Lower leg skin (tissue), 4 donors: ENCODE measurements around the gene NOL7. TPM values are rescaled to one million over a fixed set of nuclear protein-coding genes. Genes with fewer than 3 reads are reported as not detected.

Experiments
- DNase-seq, 2 donors: peaks; one replicate each; pipeline ENCODE4 v3.0.0-alpha.2; 2019; ENCODE audit warnings: low spot score in 2 of 2
- H3K4me3 ChIP-seq: fragments of 200-600 bp; sonication (generic); 2 replicates; pipeline ENCODE4 v1.5.1; 2017; ENCODE audit warnings: mild to moderate bottlenecking, low read depth; ENCODE audit not compliant: poor library complexity, severe bottlenecking
- CTCF ChIP-seq, 3 donors: fragments of 450-650 bp; IDR thresholded peaks; one replicate each; pipeline ENCODE4 v1.5.1; 2016; ENCODE audit warnings: antibody characterized with exemption in 3 of 3, mild to moderate bottlenecking in 3 of 3, moderate library complexity in 2 of 3
- POLR2A ChIP-seq, 2 donors: fragments of 450-650 bp; IDR thresholded peaks; one replicate each; pipeline ENCODE4 v1.6.1; 2016 to 2017; ENCODE audit warnings: antibody characterized with exemption in 2 of 2, mild to moderate bottlenecking in 1 of 2, moderate library complexity in 1 of 2
- WGBS, 2 donors: methylation state at CpG; one replicate each; pipeline ENCODE4 v1.1.5; 2018; 5-methylcytosine and 5-hydroxymethylcytosine counted together
- intact Hi-C: fragments of 100-400 bp; cut with DNase I; formaldehyde crosslinking; loops from one replicate; pipeline ENCODE4 v1.15.0; 2023; ENCODE audit warnings: low total_unique reads
- total RNA-seq, 4 donors: library from RNA; depleted of rRNA; stranded (reverse); fragments of >200 nt; gene quantifications; one replicate each; pipeline ENCODE4 v1.1.0, GENCODE V29; 2016

NOL7 gene
- total RNA-seq, 4 donors from 2014 or later = 54.7 to 77.2 (median 66.7) TPM

GRCh38 chr6:13638014-13638413 is 22.9 kb downstream of the NOL7 start:
- 94 to 95% methylated on average over 1 of the region's 1 CpG for WGBS, 2 donors
- no peak overlapping the region for H3K4me3 ChIP-seq
- intact Hi-C loops = no loop called here
- no peak for DNase-seq
- TF ChIP-seq CTCF (IDR thresholded peaks at IDR 0.05) (no peak), POLR2A (IDR thresholded peaks at IDR 0.05) (no peak)

GRCh38 chr6:13638626-13639025 is 23.5 kb downstream of the NOL7 start:
- intact Hi-C loops = no loop called here
- DNase-seq = no peak
- 90 to 96% methylated on average over 4 of the region's 4 CpGs for WGBS, 2 donors
- TF ChIP-seq POLR2A (IDR thresholded peaks at IDR 0.05) = no peak
- TF ChIP-seq CTCF (IDR thresholded peaks at IDR 0.05) = no peak
- H3K4me3 ChIP-seq = no peak overlapping the region

- intact Hi-C loops = loop anchor here (10.0 kb wide), 1 partner anchor 143 kb away; no protein-coding TSS in a partner anchor
- WGBS, 2 donors = 46 to 54% methylated on average over 5 of the region's 5 CpGs
- TF ChIP-seq CTCF (IDR thresholded peaks at IDR 0.05) = no peak
- no peak for DNase-seq
- no peak overlapping the region for H3K4me3 ChIP-seq
Measured at GRCh38 chr6:13641315-13641714, 26.2 kb downstream of the NOL7 start.

- intact Hi-C loops = loop anchor here (10.0 kb wide), 1 partner anchor 142 kb away; no protein-coding TSS in a partner anchor
- no peak overlapping the region for H3K4me3 ChIP-seq
- DNase-seq = no peak
- WGBS, 2 donors = 87 to 90% methylated on average over 3 of the region's 3 CpGs
- TF ChIP-seq POLR2A (IDR thresholded peaks at IDR 0.05) = no peak
- TF ChIP-seq CTCF (IDR thresholded peaks at IDR 0.05) = no peak
Measured at GRCh38 chr6:13643125-13643524, 28.0 kb downstream of the NOL7 start.

GRCh38 chr6:13648850-13649249 is 33.7 kb downstream of the NOL7 start:
- intact Hi-C loops = loop anchor here (10.0 kb wide), 1 partner anchor 136 kb away; no protein-coding TSS in a partner anchor
- no peak for DNase-seq
- TF ChIP-seq POLR2A (IDR thresholded peaks at IDR 0.05) (no peak), CTCF (IDR thresholded peaks at IDR 0.05) (no peak)
- H3K4me3 ChIP-seq = no peak overlapping the region

GRCh38 chr6:13649393-13649792 is 34.3 kb downstream of the NOL7 start:
- intact Hi-C loops = loop anchor here (10.0 kb wide), 1 partner anchor 135 kb away; no protein-coding TSS in a partner anchor
- TF ChIP-seq POLR2A (IDR thresholded peaks at IDR 0.05) (no peak), CTCF (IDR thresholded peaks at IDR 0.05) (no peak)
- DNase-seq = no peak
- H3K4me3 ChIP-seq = no peak overlapping the region
- 94 to 97% methylated on average over 4 of the region's 4 CpGs for WGBS, 2 donors
